Adrenal gland (tissue), 5 donors: ENCODE measurements around the gene RETREG1.

Source experiments
- POLR2A ChIP-seq, 2 donors: fragments of 450-650 bp; IDR thresholded peaks; one replicate each; pipeline ENCODE4 v1.6.1; 2017; ENCODE audit warnings: antibody characterized with exemption in 2 of 2, mild to moderate bottlenecking in 2 of 2, moderate library complexity in 1 of 2
- TF ChIP-seq, protein P1 (sequence below), 6 experiments: fragments of 450-650 bp in 4 of 6; fragments of 200-600 bp in 2 of 6; sonication (generic) in 1 of 6; IDR thresholded peaks; 1 replicate in 5 of 6; 2 replicates in 1 of 6; pipeline versions ENCODE4 v1.5.1 to v1.8.0; 2016 to 2021; ENCODE audit warnings: antibody characterized with exemption in 6 of 6, mild to moderate bottlenecking in 2 of 6, moderate library complexity in 1 of 6
- donor health status: DM: no; HTN: no; CAD: no.

DNA sequence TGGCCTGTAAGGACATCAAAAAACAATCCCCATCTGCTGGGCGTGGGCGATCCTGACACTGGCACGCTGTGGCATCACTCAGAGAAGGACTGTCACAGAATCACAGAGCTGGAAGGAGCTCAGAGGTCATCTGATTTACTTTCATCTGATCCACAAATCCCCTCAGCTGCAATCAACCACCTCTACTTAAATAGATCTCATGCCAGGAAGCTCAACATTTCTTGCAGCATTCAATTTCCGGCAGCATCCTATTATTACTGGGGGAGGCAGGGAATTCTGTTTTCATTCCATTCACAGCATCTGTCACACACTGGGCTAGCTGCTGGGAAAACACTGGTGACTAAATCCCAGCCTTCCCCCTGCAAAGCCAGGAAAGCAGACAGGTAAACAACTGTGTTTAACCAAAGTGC, 38.3 kb downstream of the RETREG1 start:
- TF ChIP-seq, protein P1, sequence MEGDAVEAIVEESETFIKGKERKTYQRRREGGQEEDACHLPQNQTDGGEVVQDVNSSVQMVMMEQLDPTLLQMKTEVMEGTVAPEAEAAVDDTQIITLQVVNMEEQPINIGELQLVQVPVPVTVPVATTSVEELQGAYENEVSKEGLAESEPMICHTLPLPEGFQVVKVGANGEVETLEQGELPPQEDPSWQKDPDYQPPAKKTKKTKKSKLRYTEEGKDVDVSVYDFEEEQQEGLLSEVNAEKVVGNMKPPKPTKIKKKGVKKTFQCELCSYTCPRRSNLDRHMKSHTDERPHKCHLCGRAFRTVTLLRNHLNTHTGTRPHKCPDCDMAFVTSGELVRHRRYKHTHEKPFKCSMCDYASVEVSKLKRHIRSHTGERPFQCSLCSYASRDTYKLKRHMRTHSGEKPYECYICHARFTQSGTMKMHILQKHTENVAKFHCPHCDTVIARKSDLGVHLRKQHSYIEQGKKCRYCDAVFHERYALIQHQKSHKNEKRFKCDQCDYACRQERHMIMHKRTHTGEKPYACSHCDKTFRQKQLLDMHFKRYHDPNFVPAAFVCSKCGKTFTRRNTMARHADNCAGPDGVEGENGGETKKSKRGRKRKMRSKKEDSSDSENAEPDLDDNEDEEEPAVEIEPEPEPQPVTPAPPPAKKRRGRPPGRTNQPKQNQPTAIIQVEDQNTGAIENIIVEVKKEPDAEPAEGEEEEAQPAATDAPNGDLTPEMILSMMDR (IDR thresholded peaks at IDR 0.05), result no peak
- no peak for TF ChIP-seq POLR2A (IDR thresholded peaks at IDR 0.05)
